RWPE1 (cell line): Measurements from ENCODE around the gene TAS2R60.

Source experiments
- CTCF ChIA-PET: fragments of 350-600 bp; sonication (Branson Sonifier 250); formaldehyde crosslinking; extraction: SDS; loops from one replicate; lab custom pipeline; 2021; lab: Yijun Ruan, JAX
- POLR2A ChIA-PET: fragments of 400-600 bp; formaldehyde crosslinking; extraction: SDS; loops from one replicate; lab custom pipeline; 2020; ENCODE audit warnings: antibody characterized with exemption; ENCODE audit not compliant: low non-redundant PET; lab: Yijun Ruan, JAX
- DNase-seq: peaks from one replicate; pipeline ENCODE4 v3.0.0; 2012; ENCODE audit warnings: low spot score
- H3K27ac ChIP-seq: fragments of 450-650 bp; 2 replicates; pipeline ENCODE4 v1.5.1; 2017
- CTCF ChIP-seq: fragments of 450-650 bp; conservative IDR thresholded peaks from 2 replicates; pipeline ENCODE4 v1.5.1; 2017; ENCODE audit warnings: low read depth, mild to moderate bottlenecking

TAS2R60 gene

GRCh38 chr7:143448429-143448828 lies 5.2 kb downstream of the TAS2R60 start:
- no peak for TF ChIP-seq CTCF
- POLR2A ChIA-PET: no interaction called here
- CTCF ChIA-PET: no interaction called here

GRCh38 chr7:143449793-143450192 lies 6.5 kb downstream of the TAS2R60 start:
- H3K27ac ChIP-seq: no peak overlapping the region
- DNase-seq: no peak
- ChIA-PET CTCF (no interaction called here), POLR2A (no interaction called here)
- TF ChIP-seq CTCF: no peak

More at GRCh38 chr7:143448429-143448828, 5.2 kb downstream of the TAS2R60 start:
- H3K27ac ChIP-seq: no peak overlapping the region
- no peak for DNase-seq

- ChIA-PET CTCF (no interaction called here), POLR2A (no interaction called here)
- no peak for DNase-seq
- no peak for TF ChIP-seq CTCF
- no peak overlapping the region for H3K27ac ChIP-seq
These were observed 7.9 kb downstream of the TAS2R60 start for GRCh38 chr7:143451122-143451521.

- H3K27ac ChIP-seq: no peak overlapping the region
- DNase-seq: no peak
- POLR2A ChIA-PET: no interaction called here
- TF ChIP-seq CTCF: no peak
- CTCF ChIA-PET: no interaction called here
These were observed 8.5 kb downstream of the TAS2R60 start for GRCh38 chr7:143451746-143452145.

GRCh38 chr7:143452495-143452894 lies 9.2 kb downstream of the TAS2R60 start:
- CTCF ChIA-PET: no interaction called here
- DNase-seq: no peak
- H3K27ac ChIP-seq: no peak overlapping the region
- TF ChIP-seq CTCF: no peak
- POLR2A ChIA-PET: no interaction called here

- no peak for DNase-seq
- TF ChIP-seq CTCF: no peak
- ChIA-PET POLR2A (no interaction called here), CTCF (no interaction called here)
- H3K27ac ChIP-seq: no peak overlapping the region
These were observed 10.9 kb downstream of the TAS2R60 start for GRCh38 chr7:143454091-143454680.
